ENCODE measurements around the gene CADM2.

DNA sequence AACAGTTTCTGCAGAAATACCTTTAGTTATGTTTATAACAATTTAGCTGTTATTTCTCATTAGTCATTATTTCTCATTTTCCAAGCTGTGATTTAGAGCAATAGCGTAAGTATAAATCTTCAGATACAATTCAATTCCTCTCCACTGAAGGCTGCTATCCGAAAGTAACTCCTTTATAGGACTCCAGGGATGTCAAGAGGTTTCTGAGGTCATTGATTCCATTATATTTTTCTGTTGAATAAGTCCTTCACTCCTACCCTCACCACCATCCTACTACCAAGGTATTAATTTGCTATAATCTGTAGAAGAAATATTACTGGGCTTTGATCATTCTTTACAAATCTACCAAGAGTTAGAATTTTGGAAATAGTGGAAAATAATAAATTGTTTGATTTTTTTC is 285.7 kb downstream of the CADM2 start:
- TF ChIP-seq EZH2phosphoT487 (IDR thresholded peaks at IDR 0.05; ENCODE audit: borderline replicate concordance, low read length) (no peak), CTCF (IDR thresholded peaks at IDR 0.05; ENCODE audit: low read depth, low read length, poor library complexity, severe bottlenecking) (no peak)

All from DOHH2 (cell line).